ENCODE measurements around the gene CORO1C.

DNA sequence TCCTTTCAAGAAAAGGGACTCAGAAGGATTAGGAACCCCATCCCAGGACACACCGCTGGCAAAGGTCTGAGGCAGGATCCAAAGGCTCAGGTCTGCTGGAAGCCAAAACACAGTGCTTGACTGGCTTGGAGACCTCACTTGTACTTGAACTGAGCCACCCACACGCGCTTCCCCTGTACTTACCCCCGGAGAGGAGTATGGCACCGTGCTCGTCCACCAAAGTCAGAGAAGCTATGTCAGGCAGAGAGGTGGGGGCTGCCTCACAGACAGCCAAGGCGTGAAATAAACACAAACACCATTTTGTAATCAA is 86.6 kb downstream of the CORO1C start:
- TF ChIP-seq POLR2AphosphoS5 (IDR thresholded peaks at IDR 0.05) (no peak), EZH2 (IDR thresholded peaks at IDR 0.05; ENCODE audit: borderline replicate concordance, insufficient read depth, low read length, poor library complexity, severe bottlenecking) (no peak), TAF1 (IDR thresholded peaks at IDR 0.05; ENCODE audit: low read depth) (no peak)
- TF ChIP-seq, protein P1, sequence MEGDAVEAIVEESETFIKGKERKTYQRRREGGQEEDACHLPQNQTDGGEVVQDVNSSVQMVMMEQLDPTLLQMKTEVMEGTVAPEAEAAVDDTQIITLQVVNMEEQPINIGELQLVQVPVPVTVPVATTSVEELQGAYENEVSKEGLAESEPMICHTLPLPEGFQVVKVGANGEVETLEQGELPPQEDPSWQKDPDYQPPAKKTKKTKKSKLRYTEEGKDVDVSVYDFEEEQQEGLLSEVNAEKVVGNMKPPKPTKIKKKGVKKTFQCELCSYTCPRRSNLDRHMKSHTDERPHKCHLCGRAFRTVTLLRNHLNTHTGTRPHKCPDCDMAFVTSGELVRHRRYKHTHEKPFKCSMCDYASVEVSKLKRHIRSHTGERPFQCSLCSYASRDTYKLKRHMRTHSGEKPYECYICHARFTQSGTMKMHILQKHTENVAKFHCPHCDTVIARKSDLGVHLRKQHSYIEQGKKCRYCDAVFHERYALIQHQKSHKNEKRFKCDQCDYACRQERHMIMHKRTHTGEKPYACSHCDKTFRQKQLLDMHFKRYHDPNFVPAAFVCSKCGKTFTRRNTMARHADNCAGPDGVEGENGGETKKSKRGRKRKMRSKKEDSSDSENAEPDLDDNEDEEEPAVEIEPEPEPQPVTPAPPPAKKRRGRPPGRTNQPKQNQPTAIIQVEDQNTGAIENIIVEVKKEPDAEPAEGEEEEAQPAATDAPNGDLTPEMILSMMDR (IDR thresholded peaks at IDR 0.05; ENCODE audit: poor library complexity, severe bottlenecking) = no peak
